Mesendoderm (in vitro differentiated cells): ENCODE data around the gene ATF7.

Experiments
- DNase-seq: peaks from one replicate; pipeline ENCODE4 v3.0.0; 2013
- H2AK5ac ChIP-seq: 2 replicates; pipeline ENCODE4 v1.6.1; 2013; ENCODE audit warnings: low read length, inconsistent platforms
- H2BK120ac ChIP-seq: 2 replicates; pipeline ENCODE4 v1.6.1; 2013; ENCODE audit warnings: low read depth, mild to moderate bottlenecking, low read length, moderate library complexity, mixed read lengths
- H2BK15ac ChIP-seq: replicated peaks from 2 replicates; pipeline ENCODE4 v1.6.1; 2013; ENCODE audit warnings: low read depth, mild to moderate bottlenecking, moderate library complexity
- H2BK5ac ChIP-seq: 2 replicates; pipeline ENCODE4 v1.6.1; 2013; ENCODE audit warnings: low read length, inconsistent platforms
- H3K18ac ChIP-seq: 2 replicates; pipeline ENCODE4 v1.6.1; 2013; ENCODE audit warnings: mild to moderate bottlenecking, low read length, mixed read lengths
- H3K23ac ChIP-seq: one replicate; pipeline ENCODE4 v1.6.1; 2013; ENCODE audit warnings: low read length
- H3K27ac ChIP-seq: 2 replicates; pipeline ENCODE4 v1.5.1; 2013; ENCODE audit warnings: low read depth, mild to moderate bottlenecking, inconsistent platforms, low read length, moderate library complexity
- H3K27me3 ChIP-seq: 2 replicates; pipeline ENCODE4 v1.6.1; 2013; ENCODE audit warnings: low read length, control low read depth, mild to moderate bottlenecking, inconsistent platforms; ENCODE audit not compliant: insufficient read depth, poor library complexity
- H3K36me3 ChIP-seq: 2 replicates; pipeline ENCODE4 v1.6.1; 2013; ENCODE audit warnings: low read length, inconsistent platforms; ENCODE audit not compliant: control insufficient read depth, insufficient read depth
- H3K4ac ChIP-seq: one replicate; pipeline ENCODE4 v1.6.1; 2013; ENCODE audit warnings: low read depth, mild to moderate bottlenecking, low read length, moderate library complexity
- H3K4me1 ChIP-seq: 2 replicates; pipeline ENCODE4 v1.6.1; 2013; ENCODE audit warnings: low read depth, low read length, inconsistent platforms; ENCODE audit not compliant: control insufficient read depth
- H3K4me2 ChIP-seq: 2 replicates; pipeline ENCODE4 v1.6.1; 2013; ENCODE audit warnings: low read length
- H3K4me3 ChIP-seq: 2 replicates; pipeline ENCODE4 v1.5.1; 2013; ENCODE audit warnings: mild to moderate bottlenecking, low read length
- H3K56ac ChIP-seq: one replicate; pipeline ENCODE4 v1.6.1; 2013; ENCODE audit warnings: low read length
- H3K79me1 ChIP-seq: 2 replicates; pipeline ENCODE4 v1.6.1; 2013; ENCODE audit warnings: low read length, inconsistent platforms
- H3K79me2 ChIP-seq: 2 replicates; pipeline ENCODE4 v1.6.1; 2013; ENCODE audit warnings: mild to moderate bottlenecking, low read length; ENCODE audit not compliant: control insufficient read depth, insufficient read depth
- H3K9ac ChIP-seq: 2 replicates; pipeline ENCODE4 v1.6.1; 2013; ENCODE audit warnings: low read length, inconsistent platforms
- H4K5ac ChIP-seq: one replicate; pipeline ENCODE4 v1.6.1; 2013; ENCODE audit warnings: low read length
- H4K8ac ChIP-seq: one replicate; pipeline ENCODE4 v1.6.1; 2013; ENCODE audit warnings: low read depth, mild to moderate bottlenecking, control low read depth, low read length, moderate library complexity
- WGBS: extraction: QIAGEN DNeasy Blood & Tissue Kit; methylation state at CpG from one replicate; pipeline ENCODE4 v1.1.7; 2013; ENCODE audit warnings: low lambda C conversion rate, missing lambda C conversion rate; ENCODE audit not compliant: insufficient coverage; ENCODE audit errors: extremely low coverage; 5-methylcytosine and 5-hydroxymethylcytosine counted together

Gene ATF7

GRCh38 chr12:53508534-53509170, 117.5 kb downstream of the ATF7 start:
- no peak overlapping the region for H4K5ac ChIP-seq
- H3K36me3 ChIP-seq, result peaks cover under 1% of the 10 kb centered on the region
- DNase-seq, result peak; percentile 89
- no peaks in the 10 kb centered on the region for H3K27me3 ChIP-seq
- no CpG with 5 or more reads among the region's 7 CpGs for WGBS
- no peak overlapping the region for H2BK15ac ChIP-seq
- no peak overlapping the region for H3K4ac ChIP-seq
- no peak overlapping the region for H3K4me3 ChIP-seq
- no peak overlapping the region for H4K8ac ChIP-seq
- H3K23ac ChIP-seq, result no peak overlapping the region
- peak overlapping the region; percentile 22 for H3K9ac ChIP-seq
- peak overlapping the region; percentile 47 for H3K56ac ChIP-seq
- no peak overlapping the region for H2BK120ac ChIP-seq
- H3K4me1 ChIP-seq, result no peaks in the 10 kb centered on the region
- no peak overlapping the region for H2BK5ac ChIP-seq
- no peaks in the 10 kb centered on the region for H3K79me2 ChIP-seq
- no peak overlapping the region for H3K27ac ChIP-seq
- H3K79me1 ChIP-seq, result peaks cover 1% of the 10 kb centered on the region
- H2AK5ac ChIP-seq, result no peak overlapping the region
- no peak overlapping the region for H3K18ac ChIP-seq
- no peak overlapping the region for H3K4me2 ChIP-seq

GRCh38 chr12:53507603-53507885, 118.6 kb downstream of the ATF7 start:
- Histone ChIP-seq H2BK5ac (no peak overlapping the region), H2BK15ac (no peak overlapping the region), H3K27ac (no peak overlapping the region), H3K9ac (no peak overlapping the region), H3K36me3 (no peaks in the 10 kb centered on the region), H3K27me3 (no peaks in the 10 kb centered on the region), H3K18ac (no peak overlapping the region), H2BK120ac (no peak overlapping the region), H3K4me2 (no peak overlapping the region), H2AK5ac (no peak overlapping the region), H3K56ac (no peak overlapping the region), H3K4me1 (no peaks in the 10 kb centered on the region), H3K79me1 (peaks cover 2% of the 10 kb centered on the region), H3K4me3 (no peak overlapping the region), H3K4ac (no peak overlapping the region), H4K5ac (no peak overlapping the region), H3K23ac (no peak overlapping the region), H4K8ac (no peak overlapping the region), H3K79me2 (no peaks in the 10 kb centered on the region)
- DNase-seq, result no peak
- WGBS, result no CpG with 5 or more reads among the region's 4 CpGs

- no peak within 1 kb of the TSS for H3K4me3 ChIP-seq
- no peak within 1 kb of the TSS for H2BK5ac ChIP-seq
- H3K56ac ChIP-seq, result no peak within 1 kb of the TSS
- no peak within 1 kb of the TSS for H3K9ac ChIP-seq
- no peak within 1 kb of the TSS for H4K8ac ChIP-seq
- H3K27ac ChIP-seq, result no peak within 1 kb of the TSS
- peaks cover 2% of the 10 kb centered on the region for H3K4me1 ChIP-seq
- no peaks in the 10 kb centered on the region for H3K36me3 ChIP-seq
- H3K4ac ChIP-seq, result no peak within 1 kb of the TSS
- peaks cover 2% of the 10 kb centered on the region for H3K79me2 ChIP-seq
- no peaks in the 10 kb centered on the region for H3K27me3 ChIP-seq
- no peak within 1 kb of the TSS for H2BK15ac ChIP-seq
- no peak for DNase-seq
- H4K5ac ChIP-seq, result no peak within 1 kb of the TSS
- WGBS, result no CpG with 5 or more reads among the region's 9 CpGs
- no peak within 1 kb of the TSS for H3K23ac ChIP-seq
- H3K79me1 ChIP-seq, result peaks cover 4% of the 10 kb centered on the region
- no peak within 1 kb of the TSS for H3K4me2 ChIP-seq
- H3K18ac ChIP-seq, result no peak within 1 kb of the TSS
- H2AK5ac ChIP-seq, result no peak within 1 kb of the TSS
- no peak within 1 kb of the TSS for H2BK120ac ChIP-seq
Measured at GRCh38 chr12:53506881-53507602, 119.1 kb downstream of the ATF7 start, which contains the start of gene NPFF. NPFF (minus strand) TSS chr12:53507484; CDS start chr12:53507474, 10 bp downstream.

GRCh38 chr12:53506450-53506785, 119.8 kb downstream of the ATF7 start:
- no peak overlapping the region for H3K56ac ChIP-seq
- no peak overlapping the region for H3K9ac ChIP-seq
- H3K4me1 ChIP-seq, result peaks cover 8% of the 10 kb centered on the region
- no peaks in the 10 kb centered on the region for H3K36me3 ChIP-seq
- no peak overlapping the region for H3K23ac ChIP-seq
- H2BK5ac ChIP-seq, result no peak overlapping the region
- H2AK5ac ChIP-seq, result no peak overlapping the region
- no peaks in the 10 kb centered on the region for H3K27me3 ChIP-seq
- peaks cover 9% of the 10 kb centered on the region for H3K79me1 ChIP-seq
- H3K4me2 ChIP-seq, result no peak overlapping the region
- no peak overlapping the region for H3K27ac ChIP-seq
- no peak overlapping the region for H3K18ac ChIP-seq
- H3K4me3 ChIP-seq, result no peak overlapping the region
- peaks cover 7% of the 10 kb centered on the region for H3K79me2 ChIP-seq
- no peak overlapping the region for H2BK120ac ChIP-seq
- H4K5ac ChIP-seq, result no peak overlapping the region
- DNase-seq, result no peak
- no peak overlapping the region for H4K8ac ChIP-seq
- H2BK15ac ChIP-seq, result no peak overlapping the region
- H3K4ac ChIP-seq, result no peak overlapping the region
- WGBS, result no CpG with 5 or more reads among the region's 2 CpGs

GRCh38 chr12:53505555-53506449, 120.4 kb downstream of the ATF7 start:
- WGBS, result no CpG with 5 or more reads among the region's 19 CpGs
- no peak overlapping the region for H2BK120ac ChIP-seq
- no peak for DNase-seq
- no peak overlapping the region for H3K4me2 ChIP-seq
- H3K56ac ChIP-seq, result no peak overlapping the region
- H3K4me1 ChIP-seq, result peaks cover 8% of the 10 kb centered on the region
- H3K27ac ChIP-seq, result no peak overlapping the region
- H3K23ac ChIP-seq, result no peak overlapping the region
- H3K9ac ChIP-seq, result no peak overlapping the region
- H3K4ac ChIP-seq, result no peak overlapping the region
- no peaks in the 10 kb centered on the region for H3K36me3 ChIP-seq
- H3K79me2 ChIP-seq, result peaks cover 7% of the 10 kb centered on the region
- H2BK5ac ChIP-seq, result no peak overlapping the region
- H3K79me1 ChIP-seq, result peaks cover 9% of the 10 kb centered on the region
- no peak overlapping the region for H2AK5ac ChIP-seq
- H4K8ac ChIP-seq, result no peak overlapping the region
- H3K27me3 ChIP-seq, result no peaks in the 10 kb centered on the region
- no peak overlapping the region for H4K5ac ChIP-seq
- H3K4me3 ChIP-seq, result no peak overlapping the region
- H2BK15ac ChIP-seq, result no peak overlapping the region
- no peak overlapping the region for H3K18ac ChIP-seq
